Prostate gland (tissue), 2 donors: Measurements from ENCODE around the gene TBC1D2B. TPM values are rescaled to one million over a fixed set of nuclear protein-coding genes. Genes with fewer than 3 reads are reported as not detected.
A peak's percentile ranks its signal among the peaks of the same experiment; 100 is the strongest.
"Not testable (repeated sequence)": the region's sequence is repeated elsewhere in the genome, so short reads cannot be mapped to it uniquely, and the experiment has no call there.

Source experiments
- DNase-seq: peaks from one replicate; pipeline ENCODE4 v3.0.0-alpha.2; 2019; ENCODE audit warnings: low spot score
- H3K27ac ChIP-seq, 2 donors: fragments of 200-600 bp; sonication (generic); 2 replicates each; pipeline ENCODE4 v1.5.1; 2017 to 2019
- H3K27me3 ChIP-seq: fragments of 200-600 bp; sonication (generic); replicated peaks from 2 replicates; pipeline ENCODE4 v1.5.1; 2019; ENCODE audit not compliant: insufficient read depth
- H3K36me3 ChIP-seq, 2 donors: fragments of 200-600 bp; sonication (generic); 1 replicate in 1 of 2; 2 replicates in 1 of 2; pipeline versions ENCODE4 v1.5.1 to v1.8.1; 2017 to 2019
- H3K4me1 ChIP-seq: fragments of 200-600 bp; sonication (generic); replicated peaks from 2 replicates; pipeline ENCODE4 v1.5.1; 2019
- H3K4me3 ChIP-seq, 2 donors: fragments of 200-600 bp; sonication (generic); 2 replicates each; pipeline ENCODE4 v1.5.1; 2017 to 2019
- H3K9me3 ChIP-seq: fragments of 200-600 bp; sonication (generic); 2 replicates; pipeline ENCODE4 v1.5.1; 2017
- CTCF ChIP-seq, 4 experiments: fragments of 200-600 bp in 2 of 4; fragments of 450-650 bp in 2 of 4; sonication (generic) in 2 of 4; IDR thresholded peaks; 1 replicate in 3 of 4; 2 replicates in 1 of 4; pipeline ENCODE4 v1.5.1; 2016 to 2019; ENCODE audit warnings: antibody characterized with exemption in 4 of 4, mild to moderate bottlenecking in 2 of 4, moderate library complexity in 2 of 4
- POLR2A ChIP-seq: fragments of 450-650 bp; IDR thresholded peaks from one replicate; pipeline ENCODE4 v1.6.1; 2016; ENCODE audit warnings: antibody characterized with exemption, mild to moderate bottlenecking
- POLR2AphosphoS5 ChIP-seq: sonication (generic); formaldehyde crosslinking; IDR thresholded peaks from one replicate; pipeline ENCODE4 v1.6.1; 2017; ENCODE audit warnings: antibody characterized with exemption
- WGBS: methylation state at CpG from one replicate; pipeline ENCODE4 v1.1.5; 2018; 5-methylcytosine and 5-hydroxymethylcytosine counted together
- intact Hi-C: fragments of 100-400 bp; cut with DNase I; formaldehyde crosslinking; loops from one replicate; pipeline ENCODE4 v1.14.2; 2022
- total RNA-seq, 2 donors: library from RNA; depleted of rRNA; stranded (reverse); fragments of >200 nt; gene quantifications; one replicate each; pipeline ENCODE4 v1.1.0, GENCODE V29; 2016

The TBC1D2B gene
- total RNA-seq, 2 donors from 2014 or later = 21.5 to 49.5 TPM

GRCh38 chr15:78000091-78000926 lies 77.2 kb downstream of the TBC1D2B start:
- Histone ChIP-seq H3K4me1 (peaks cover 20% of the 10 kb centered on the region), H3K9me3 (no peaks in the 10 kb centered on the region), H3K27me3 (no peaks in the 10 kb centered on the region), H3K27ac (no peak overlapping the region), H3K4me3 (no peak overlapping the region), H3K36me3 (peaks cover 0 to 4% of the 10 kb centered on the region in 2 donors)
- TF ChIP-seq POLR2A (no peak), CTCF (IDR thresholded peaks at IDR 0.05) (peak in 3 of 4 experiments; percentile 70 to 90 (median 73)), POLR2AphosphoS5 (peak; percentile 27)
- WGBS = 61% methylated on average over 23 of the region's 24 CpGs
- DNase-seq = peak; percentile 85
- intact Hi-C loops = no loop called here

DNA sequence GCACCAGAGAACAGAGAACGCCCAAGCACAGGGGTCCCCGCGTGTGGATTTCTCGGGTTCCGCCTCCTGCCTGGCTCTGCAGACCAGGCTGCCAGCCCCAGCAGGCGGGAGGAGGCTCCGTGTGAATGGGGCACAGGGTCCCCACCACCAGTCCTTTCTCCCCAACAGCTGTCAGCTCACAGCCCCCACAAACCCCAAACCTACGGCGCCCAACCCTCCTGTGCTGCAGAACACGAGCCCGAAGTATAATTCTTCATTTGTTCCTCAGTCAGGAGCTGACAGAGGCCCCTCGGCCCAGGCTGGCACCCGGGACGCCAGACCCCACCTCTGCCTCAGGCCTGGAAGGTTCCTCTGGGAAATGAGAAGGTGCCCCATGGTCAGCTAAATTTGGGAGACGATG lies 78.0 kb downstream of the TBC1D2B start:
- DNase-seq = no peak
- TF ChIP-seq CTCF (IDR thresholded peaks at IDR 0.05) (no peak), POLR2A (no peak), POLR2AphosphoS5 (no peak)
- no peak overlapping the region for H3K4me3 ChIP-seq
- no peaks in the 10 kb centered on the region for H3K27me3 ChIP-seq
- WGBS = 89% methylated on average over 15 of the region's 15 CpGs
- no peak overlapping the region for H3K27ac ChIP-seq
- intact Hi-C loops = no loop called here
- no peaks in the 10 kb centered on the region for H3K9me3 ChIP-seq
- peaks cover 12% of the 10 kb centered on the region for H3K4me1 ChIP-seq
- peaks cover 0 to 4% of the 10 kb centered on the region in 2 donors for H3K36me3 ChIP-seq

DNA sequence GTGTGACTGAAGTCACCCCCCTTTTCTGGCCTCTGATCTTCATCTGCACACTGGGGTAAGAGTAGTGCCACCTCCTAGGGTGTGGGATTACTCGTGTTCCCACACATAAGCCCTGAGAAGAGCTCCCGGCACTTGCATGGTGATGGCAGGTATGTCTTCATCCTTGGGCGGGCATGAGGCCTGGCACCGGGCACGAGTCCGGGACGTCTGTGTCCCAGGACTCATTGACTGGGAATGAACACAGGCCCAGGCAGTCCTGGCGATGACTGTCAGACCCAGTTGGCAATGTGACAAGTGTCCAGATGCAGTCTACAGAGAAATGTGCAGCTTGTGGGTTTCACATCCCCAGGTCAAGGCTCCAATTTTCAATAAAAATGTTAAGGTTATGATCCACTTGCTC lies 78.9 kb downstream of the TBC1D2B start:
- intact Hi-C loops = no loop called here
- 99% methylated on average over 8 of the region's 8 CpGs for WGBS
- peaks cover 4% of the 10 kb centered on the region for H3K4me1 ChIP-seq
- peaks cover 0 to 4% of the 10 kb centered on the region in 2 donors for H3K36me3 ChIP-seq
- no peaks in the 10 kb centered on the region for H3K27me3 ChIP-seq
- no peak for DNase-seq
- no peaks in the 10 kb centered on the region for H3K9me3 ChIP-seq
- TF ChIP-seq POLR2A = no peak
- TF ChIP-seq POLR2AphosphoS5 = no peak
- no peak for TF ChIP-seq CTCF (IDR thresholded peaks at IDR 0.05)
- no peak overlapping the region for H3K4me3 ChIP-seq
- H3K27ac ChIP-seq = no peak overlapping the region

DNA sequence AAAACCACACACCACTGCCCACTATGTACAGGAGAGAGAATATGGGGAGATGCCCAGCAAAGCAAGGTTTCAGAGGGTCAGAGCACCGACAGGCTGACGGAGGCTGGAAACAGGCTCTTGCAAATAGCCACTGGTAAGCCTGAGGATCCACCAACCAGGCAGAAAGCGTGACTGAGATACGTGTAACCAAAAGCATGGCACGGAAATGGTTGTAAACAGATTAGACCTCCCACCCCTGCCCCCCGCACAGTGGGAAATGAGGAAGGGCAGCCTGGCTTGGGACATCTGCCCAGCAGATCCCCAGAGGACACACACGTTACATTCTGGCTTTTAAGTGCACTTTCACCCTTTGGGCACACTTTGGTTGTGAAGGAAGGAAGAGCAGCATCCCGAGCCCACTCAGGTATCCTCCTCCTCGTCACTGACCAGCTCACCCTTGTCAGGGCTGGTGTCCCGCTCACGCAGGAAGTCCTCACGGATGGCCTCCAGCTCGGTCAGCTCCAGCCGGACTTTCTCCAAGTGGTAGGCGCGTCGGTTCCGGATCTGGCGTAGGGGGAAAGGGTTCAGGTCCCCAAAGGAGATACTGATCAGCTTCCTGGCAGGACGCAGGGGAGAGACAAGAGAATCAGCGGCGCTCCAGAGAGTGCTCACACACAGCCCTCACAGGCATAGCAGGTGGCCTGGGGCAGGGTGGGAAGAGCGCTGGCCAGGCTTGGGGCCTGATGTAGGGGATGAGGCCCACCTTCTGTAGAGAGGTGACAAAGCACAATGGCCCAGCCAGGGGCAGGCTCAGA lies 79.6 kb downstream of the TBC1D2B start:
- H3K36me3 ChIP-seq, DNase-seq: not testable (repeated sequence)

DNA sequence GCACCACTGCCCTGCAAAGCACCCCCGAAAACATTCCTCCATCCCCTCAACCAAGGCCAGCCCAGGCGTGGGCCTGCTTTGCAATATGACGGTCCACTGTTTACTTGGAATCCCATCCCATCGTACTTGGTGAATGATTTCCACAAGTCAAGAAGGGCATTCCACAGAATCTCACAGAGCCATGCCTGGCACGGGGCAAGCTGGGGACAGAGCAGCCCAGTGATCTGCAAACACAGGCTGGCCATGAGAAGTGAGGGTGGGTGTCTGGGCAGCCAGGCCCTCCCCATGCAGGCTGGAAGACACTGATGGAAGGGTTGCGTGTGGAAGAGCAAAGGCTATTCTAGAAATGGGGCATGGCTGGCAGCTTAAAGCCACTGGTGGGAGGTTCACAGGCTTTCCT lies 80.3 kb downstream of the TBC1D2B start:
- 96% methylated on average over 6 of the region's 6 CpGs for WGBS
- H3K27ac ChIP-seq, H3K4me1 ChIP-seq, H3K27me3 ChIP-seq, H3K9me3 ChIP-seq, H3K36me3 ChIP-seq, DNase-seq, H3K4me3 ChIP-seq, intact Hi-C loops: not testable (repeated sequence)

More for the DNA sequence above, 79.6 kb downstream of the TBC1D2B start:
- H3K4me1 ChIP-seq, intact Hi-C loops, H3K9me3 ChIP-seq, H3K4me3 ChIP-seq, H3K27ac ChIP-seq, H3K27me3 ChIP-seq: not testable (repeated sequence)
- WGBS = 87% methylated on average over 23 of the region's 23 CpGs

- H3K36me3 ChIP-seq, DNase-seq, H3K27ac ChIP-seq, H3K27me3 ChIP-seq, intact Hi-C loops, H3K9me3 ChIP-seq, H3K4me1 ChIP-seq, H3K4me3 ChIP-seq: not testable (repeated sequence)
- 72% methylated on average over 4 of the region's 4 CpGs for WGBS
Observed at GRCh38 chr15:77996713-77997171, 80.8 kb downstream of the TBC1D2B start.

DNA sequence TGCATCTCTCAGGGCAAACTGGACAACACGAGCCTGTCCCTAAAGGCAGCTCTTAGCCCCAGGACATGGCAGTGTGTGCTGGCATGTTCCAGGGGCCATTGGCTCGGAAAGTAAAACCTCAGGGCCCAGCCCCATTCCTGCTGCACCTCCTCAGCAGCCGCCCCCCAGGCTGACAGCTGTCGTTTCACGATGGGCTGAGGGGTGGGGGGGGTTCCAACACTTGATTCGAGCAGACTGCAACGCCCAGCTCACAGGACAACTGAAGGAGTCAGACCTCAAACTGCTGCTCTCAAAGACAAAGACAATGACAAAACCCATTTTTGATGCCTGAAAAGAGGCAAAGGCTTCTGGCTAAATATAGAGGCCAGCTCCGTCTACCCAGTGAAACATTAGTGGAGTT lies 81.3 kb downstream of the TBC1D2B start:
- H3K27me3 ChIP-seq, H3K36me3 ChIP-seq, H3K4me3 ChIP-seq, H3K4me1 ChIP-seq, DNase-seq, H3K9me3 ChIP-seq, H3K27ac ChIP-seq, intact Hi-C loops: not testable (repeated sequence)
- 40% methylated on average over 6 of the region's 8 CpGs for WGBS

DNA sequence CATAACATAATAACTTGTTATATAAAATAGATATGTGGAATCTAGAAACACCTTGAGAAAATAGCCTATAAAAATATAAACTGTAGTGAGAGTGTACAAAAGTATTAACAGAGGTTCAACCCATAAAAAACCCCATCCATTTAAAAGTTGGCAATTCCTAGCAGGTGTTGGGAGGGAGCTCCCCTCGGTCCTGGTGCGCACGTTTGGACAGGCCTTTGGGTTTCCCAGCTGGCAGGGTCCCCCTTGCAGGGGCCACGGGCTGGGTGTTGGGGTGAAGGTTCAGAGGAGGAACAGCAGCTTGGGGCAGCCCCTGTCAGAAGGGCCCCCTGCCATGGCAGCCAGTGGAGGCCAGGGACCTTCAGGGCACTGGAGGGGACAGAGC lies 82.0 kb downstream of the TBC1D2B start:
- H3K4me1 ChIP-seq, intact Hi-C loops, H3K27ac ChIP-seq, DNase-seq, H3K4me3 ChIP-seq, H3K9me3 ChIP-seq, H3K27me3 ChIP-seq, H3K36me3 ChIP-seq: not testable (repeated sequence)
- 48% methylated on average over 4 of the region's 4 CpGs for WGBS
